WTC11 (cell line): ENCODE data around the gene GCDH.

ENCODE experiments used
- CREB1 ChIP-seq: sonication (generic); formaldehyde crosslinking; IDR thresholded peaks from 2 replicates; pipeline ENCODE4 v1.8.0; 2023; ENCODE audit warnings: mild to moderate bottlenecking, missing genetic modification reagents
- NR2C2 ChIP-seq: sonication (generic); formaldehyde crosslinking; IDR thresholded peaks from 2 replicates; pipeline ENCODE4 v1.8.0; 2022; ENCODE audit warnings: mild to moderate bottlenecking, missing genetic modification reagents
- SP1 ChIP-seq: sonication (generic); formaldehyde crosslinking; conservative IDR thresholded peaks from 2 replicates; pipeline ENCODE4 v1.8.1; 2022; ENCODE audit warnings: missing genetic modification reagents
- ZBTB21 ChIP-seq: sonication (generic); formaldehyde crosslinking; IDR thresholded peaks from 2 replicates; pipeline ENCODE4 v1.8.1; 2023; ENCODE audit warnings: mild to moderate bottlenecking, missing genetic modification reagents, borderline replicate concordance
- TF ChIP-seq, protein P1 (sequence below): fragments of 250-450 bp; sonication (Bioruptor Pico); IDR thresholded peaks from 2 replicates; pipeline ENCODE4 v1.9.0; 2021; ENCODE audit warnings: mild to moderate bottlenecking
- TF ChIP-seq, protein P2 (sequence below): sonication (generic); formaldehyde crosslinking; conservative IDR thresholded peaks from 2 replicates; pipeline ENCODE4 v1.8.1; 2022; ENCODE audit warnings: mild to moderate bottlenecking, missing genetic modification reagents
- TF ChIP-seq, protein P3 (sequence below): fragments of 200-600 bp; IDR thresholded peaks from 2 replicates; pipeline ENCODE4 v1.8.0; 2022; ENCODE audit warnings: antibody characterized with exemption
- TF ChIP-seq, protein P4 (sequence below): sonication (generic); formaldehyde crosslinking; IDR thresholded peaks from 2 replicates; pipeline ENCODE4 v1.8.0; 2022; ENCODE audit warnings: mild to moderate bottlenecking, missing genetic modification reagents

DNA sequence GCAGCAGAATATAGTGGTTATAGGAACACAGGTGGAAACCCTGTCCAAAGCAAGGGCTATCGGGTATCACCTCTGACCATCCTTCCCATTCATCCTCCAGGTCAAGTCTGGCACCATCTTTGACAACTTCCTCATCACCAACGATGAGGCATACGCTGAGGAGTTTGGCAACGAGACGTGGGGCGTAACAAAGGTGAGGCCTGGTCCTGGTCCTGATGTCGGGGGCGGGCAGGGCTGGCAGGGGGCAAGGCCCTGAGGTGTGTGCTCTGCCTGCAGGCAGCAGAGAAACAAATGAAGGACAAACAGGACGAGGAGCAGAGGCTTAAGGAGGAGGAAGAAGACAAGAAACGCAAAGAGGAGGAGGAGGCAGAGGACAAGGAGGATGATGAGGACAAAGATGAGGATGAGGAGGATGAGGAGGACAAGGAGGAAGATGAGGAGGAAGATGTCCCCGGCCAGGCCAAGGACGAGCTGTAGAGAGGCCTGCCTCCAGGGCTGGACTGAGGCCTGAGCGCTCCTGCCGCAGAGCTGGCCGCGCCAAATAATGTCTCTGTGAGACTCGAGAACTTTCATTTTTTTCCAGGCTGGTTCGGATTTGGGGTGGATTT is 52.6 kb downstream of the GCDH start:
- TF ChIP-seq NR2C2 = no peak
- no peak for TF ChIP-seq CREB1 (CRISPR knock-in tag)
- TF ChIP-seq, protein P1, sequence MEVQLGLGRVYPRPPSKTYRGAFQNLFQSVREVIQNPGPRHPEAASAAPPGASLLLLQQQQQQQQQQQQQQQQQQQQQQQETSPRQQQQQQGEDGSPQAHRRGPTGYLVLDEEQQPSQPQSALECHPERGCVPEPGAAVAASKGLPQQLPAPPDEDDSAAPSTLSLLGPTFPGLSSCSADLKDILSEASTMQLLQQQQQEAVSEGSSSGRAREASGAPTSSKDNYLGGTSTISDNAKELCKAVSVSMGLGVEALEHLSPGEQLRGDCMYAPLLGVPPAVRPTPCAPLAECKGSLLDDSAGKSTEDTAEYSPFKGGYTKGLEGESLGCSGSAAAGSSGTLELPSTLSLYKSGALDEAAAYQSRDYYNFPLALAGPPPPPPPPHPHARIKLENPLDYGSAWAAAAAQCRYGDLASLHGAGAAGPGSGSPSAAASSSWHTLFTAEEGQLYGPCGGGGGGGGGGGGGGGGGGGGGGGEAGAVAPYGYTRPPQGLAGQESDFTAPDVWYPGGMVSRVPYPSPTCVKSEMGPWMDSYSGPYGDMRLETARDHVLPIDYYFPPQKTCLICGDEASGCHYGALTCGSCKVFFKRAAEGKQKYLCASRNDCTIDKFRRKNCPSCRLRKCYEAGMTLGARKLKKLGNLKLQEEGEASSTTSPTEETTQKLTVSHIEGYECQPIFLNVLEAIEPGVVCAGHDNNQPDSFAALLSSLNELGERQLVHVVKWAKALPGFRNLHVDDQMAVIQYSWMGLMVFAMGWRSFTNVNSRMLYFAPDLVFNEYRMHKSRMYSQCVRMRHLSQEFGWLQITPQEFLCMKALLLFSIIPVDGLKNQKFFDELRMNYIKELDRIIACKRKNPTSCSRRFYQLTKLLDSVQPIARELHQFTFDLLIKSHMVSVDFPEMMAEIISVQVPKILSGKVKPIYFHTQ = no peak
- no peak for TF ChIP-seq SP1 (CRISPR knock-in tag)
- TF ChIP-seq, protein P2, sequence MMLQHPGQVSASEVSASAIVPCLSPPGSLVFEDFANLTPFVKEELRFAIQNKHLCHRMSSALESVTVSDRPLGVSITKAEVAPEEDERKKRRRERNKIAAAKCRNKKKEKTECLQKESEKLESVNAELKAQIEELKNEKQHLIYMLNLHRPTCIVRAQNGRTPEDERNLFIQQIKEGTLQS = no peak
- TF ChIP-seq, protein P3, sequence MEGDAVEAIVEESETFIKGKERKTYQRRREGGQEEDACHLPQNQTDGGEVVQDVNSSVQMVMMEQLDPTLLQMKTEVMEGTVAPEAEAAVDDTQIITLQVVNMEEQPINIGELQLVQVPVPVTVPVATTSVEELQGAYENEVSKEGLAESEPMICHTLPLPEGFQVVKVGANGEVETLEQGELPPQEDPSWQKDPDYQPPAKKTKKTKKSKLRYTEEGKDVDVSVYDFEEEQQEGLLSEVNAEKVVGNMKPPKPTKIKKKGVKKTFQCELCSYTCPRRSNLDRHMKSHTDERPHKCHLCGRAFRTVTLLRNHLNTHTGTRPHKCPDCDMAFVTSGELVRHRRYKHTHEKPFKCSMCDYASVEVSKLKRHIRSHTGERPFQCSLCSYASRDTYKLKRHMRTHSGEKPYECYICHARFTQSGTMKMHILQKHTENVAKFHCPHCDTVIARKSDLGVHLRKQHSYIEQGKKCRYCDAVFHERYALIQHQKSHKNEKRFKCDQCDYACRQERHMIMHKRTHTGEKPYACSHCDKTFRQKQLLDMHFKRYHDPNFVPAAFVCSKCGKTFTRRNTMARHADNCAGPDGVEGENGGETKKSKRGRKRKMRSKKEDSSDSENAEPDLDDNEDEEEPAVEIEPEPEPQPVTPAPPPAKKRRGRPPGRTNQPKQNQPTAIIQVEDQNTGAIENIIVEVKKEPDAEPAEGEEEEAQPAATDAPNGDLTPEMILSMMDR = no peak
- TF ChIP-seq, protein P4, sequence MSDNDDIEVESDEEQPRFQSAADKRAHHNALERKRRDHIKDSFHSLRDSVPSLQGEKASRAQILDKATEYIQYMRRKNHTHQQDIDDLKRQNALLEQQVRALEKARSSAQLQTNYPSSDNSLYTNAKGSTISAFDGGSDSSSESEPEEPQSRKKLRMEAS (CRISPR knock-in tag) = no peak
- no peak for TF ChIP-seq ZBTB21 (CRISPR knock-in tag)
